K562 (cell line): Measurements from ENCODE around the gene RACGAP1. TPM values are rescaled to one million over a fixed set of nuclear protein-coding genes. Genes with fewer than 3 reads are reported as not detected.

Experiments
- ATAC-seq: fragments of 200-7000 bp; cut with Tn5 transposase; 3 replicates; pipeline ENCODE4 v1.9.1; 2020; ENCODE audit warnings: moderate library complexity
- BruUV-seq: library from RNA; stranded (reverse); fragments of 400-500 nt; replicated peaks from 2 replicates; lab custom pipeline; 2021; lab: Mats Ljungman, UMichigan
- CTCF ChIA-PET: fragments of 300-600 bp; formaldehyde crosslinking; extraction: SDS; loops from one replicate; lab custom pipeline; 2021; ENCODE audit warnings: low intra/inter-chr PET ratio; lab: Yijun Ruan, JAX
- POLR2A ChIA-PET: fragments of 300-600, 350-650 bp; sonication (Branson Sonifier 250); formaldehyde crosslinking; extraction: SDS; loops from one replicate; lab custom pipeline; 2021; ENCODE audit warnings: antibody characterized with exemption, inconsistent platforms; lab: Yijun Ruan, JAX
- DNase-seq, 4 experiments: peaks; one replicate each; pipeline versions ENCODE4 v3.0.0 to v3.0.0-alpha.2; 2011 to 2018; ENCODE audit warnings: low spot score in 3 of 4, mixed read lengths in 3 of 4; ENCODE audit errors: extremely low read depth in 1 of 4
- FAIRE-seq: peaks from 2 replicates; lab custom pipeline; 2011; peaks lifted over from hg19 to GRCh38; lab: Jason Lieb, UNC
- H2AFZ ChIP-seq: 2 replicates; pipeline ENCODE4 v1.6.0; 2011; ENCODE audit warnings: low read depth, low read length, control low read depth, inconsistent platforms
- H3K27ac ChIP-seq: fragments of 200-600 bp; 3 replicates; pipeline ENCODE4 v1.8.0; 2011; ENCODE audit warnings: low read depth, mild to moderate bottlenecking, control low read depth, inconsistent platforms, low read length, moderate library complexity, mixed read lengths; ENCODE audit errors: extremely low read depth
- H3K27me3 ChIP-seq, 2 experiments: fragments of 300-600 bp in 1 of 2; 2 replicates in 1 of 2; 3 replicates in 1 of 2; pipeline versions ENCODE4 v1.6.0 to v1.8.0; 2011; ENCODE audit warnings: inconsistent platforms in 2 of 2, low read length in 2 of 2, mild to moderate bottlenecking in 1 of 2, mixed read lengths in 1 of 2, moderate library complexity in 1 of 2; ENCODE audit not compliant: control insufficient read depth in 2 of 2, insufficient read depth in 2 of 2
- H3K36me3 ChIP-seq: fragments of 300-600 bp; 3 replicates; pipeline ENCODE4 v1.8.0; 2011; ENCODE audit warnings: mild to moderate bottlenecking, low read length, inconsistent platforms; ENCODE audit not compliant: control insufficient read depth, insufficient read depth
- H3K4me1 ChIP-seq, 2 experiments: fragments of 200-600 bp in 1 of 2; replicated peaks in 1 of 2; 2 replicates in 1 of 2; 3 replicates in 1 of 2; pipeline versions ENCODE4 v1.5.1 to v1.8.0; 2011; ENCODE audit warnings: inconsistent platforms in 2 of 2, low read length in 2 of 2, mild to moderate bottlenecking in 1 of 2, mixed read lengths in 1 of 2, moderate library complexity in 1 of 2; ENCODE audit not compliant: control insufficient read depth in 2 of 2, insufficient read depth in 2 of 2
- H3K4me2 ChIP-seq: 2 replicates; pipeline ENCODE4 v1.6.1; 2011; ENCODE audit warnings: low read length, control low read depth, inconsistent platforms, mixed read lengths; ENCODE audit not compliant: insufficient read depth
- H3K4me3 ChIP-seq: fragments of 200-600 bp; sonication (generic), shearing (Covaris generic); 2 replicates; pipeline ENCODE4 v1.5.1; 2016; ENCODE audit warnings: control low read depth, inconsistent platforms
- H3K79me2 ChIP-seq: fragments of 200-600 bp; 3 replicates; pipeline ENCODE4 v1.8.0; 2011; ENCODE audit warnings: low read length, inconsistent platforms; ENCODE audit not compliant: control insufficient read depth, insufficient read depth
- H3K9ac ChIP-seq, 2 experiments: 2 replicates each; pipeline versions ENCODE4 v1.6.0 to v1.6.1; 2011; ENCODE audit warnings: low read depth in 2 of 2, low read length in 2 of 2, control low read depth in 1 of 2, inconsistent platforms in 1 of 2, mild to moderate bottlenecking in 1 of 2, mixed read lengths in 1 of 2; ENCODE audit not compliant: insufficient read depth in 1 of 2
- H3K9me1 ChIP-seq: one replicate; pipeline ENCODE4 v1.6.0; 2011; ENCODE audit warnings: inconsistent platforms, mild to moderate bottlenecking, low read length, moderate library complexity; ENCODE audit not compliant: control insufficient read depth, insufficient read depth
- H3K9me3 ChIP-seq: replicated peaks from 2 replicates; pipeline ENCODE4 v1.5.1; 2011; ENCODE audit warnings: low read depth, low read length, inconsistent platforms; ENCODE audit not compliant: control insufficient read depth, insufficient read depth
- H4K20me1 ChIP-seq: replicated peaks from 2 replicates; pipeline ENCODE4 v1.6.1; 2011; ENCODE audit warnings: low read length, inconsistent platforms, mixed read lengths; ENCODE audit not compliant: control insufficient read depth, insufficient read depth
- ARNT ChIP-seq, 2 experiments: fragments of 450-650 bp; IDR thresholded peaks; 2 replicates each; pipeline ENCODE4 v1.6.1; 2016; ENCODE audit warnings: mild to moderate bottlenecking in 1 of 2
- E2F3 ChIP-seq: fragments of 250-450 bp; sonication (Bioruptor Pico); IDR thresholded peaks from 2 replicates; pipeline ENCODE4 v1.4.0; 2020; ENCODE audit warnings: mild to moderate bottlenecking
- HNRNPL ChIP-seq: fragments of 200-400 bp; formaldehyde crosslinking; IDR thresholded peaks from 2 replicates; pipeline ENCODE4 v1.6.1; 2017; ENCODE audit warnings: low read depth, mild to moderate bottlenecking, low read length
- MTA2 ChIP-seq: fragments of 450-650 bp; IDR thresholded peaks from 2 replicates; pipeline ENCODE4 v1.6.1; 2016; ENCODE audit warnings: low read depth
- NFIC ChIP-seq: fragments of 450-650 bp; IDR thresholded peaks from 2 replicates; pipeline ENCODE4 v1.6.1; 2017; ENCODE audit warnings: mild to moderate bottlenecking, inconsistent platforms
- NUFIP1 ChIP-seq: fragments of 450-650 bp; IDR thresholded peaks from 2 replicates; pipeline ENCODE4 v1.6.1; 2018; ENCODE audit not compliant: partially characterized antibody
- PHB2 ChIP-seq: fragments of 450-650 bp; IDR thresholded peaks from 2 replicates; pipeline ENCODE4 v1.6.1; 2017; ENCODE audit warnings: low read depth
- PYGO2 ChIP-seq: fragments of 450-650 bp; IDR thresholded peaks from 2 replicates; pipeline ENCODE4 v1.6.1; 2016; ENCODE audit warnings: mild to moderate bottlenecking, missing genetic modification characterization, moderate library complexity, missing compliant biosample characterization
- SP2 ChIP-seq: IDR thresholded peaks from 2 replicates; pipeline ENCODE4 v1.6.1; 2011; ENCODE audit warnings: mild to moderate bottlenecking, low read depth, low read length, moderate library complexity; ENCODE audit not compliant: poor library complexity, severe bottlenecking; ENCODE audit errors: extremely low read depth
- SPI1 ChIP-seq: IDR thresholded peaks from 2 replicates; pipeline ENCODE4 v1.6.1; 2011; ENCODE audit warnings: low read depth, low read length, control low read depth, borderline replicate concordance
- XRCC5 ChIP-seq: fragments of 200-400 bp; formaldehyde crosslinking; IDR thresholded peaks from 2 replicates; pipeline ENCODE4 v1.6.1; 2017; ENCODE audit warnings: low read depth, mild to moderate bottlenecking, low read length
- ZNF57 ChIP-seq: fragments of 450-650 bp; formaldehyde crosslinking; IDR thresholded peaks from 2 replicates; pipeline ENCODE4 v1.4.0; 2020; ENCODE audit warnings: mild to moderate bottlenecking, moderate library complexity
- ZNF717 ChIP-seq: fragments of 250-450 bp; sonication (Bioruptor Pico); IDR thresholded peaks from 2 replicates; pipeline ENCODE4 v1.5.0; 2021
- WGBS: fragments of 100-300 bp; shearing (Covaris generic); methylation state at CpG from one replicate; pipeline ENCODE4 v1.1.6; 2016; ENCODE audit warnings: low coverage, mixed read lengths; ENCODE audit not compliant: insufficient coverage; ENCODE audit errors: missing lambda C conversion rate; 5-methylcytosine and 5-hydroxymethylcytosine counted together
- in situ Hi-C: fragments of 300-500 bp; cut with MboI; formaldehyde crosslinking; loops from 4 replicates; pipeline ENCODE4 v1.15.0; 2018; ENCODE audit warnings: inconsistent platforms, mixed read lengths
- intact Hi-C: fragments of 100-400 bp; cut with micrococcal nuclease; formaldehyde crosslinking; loops from 2 replicates; pipeline ENCODE4 v1.14.2; 2022
- polyA plus RNA-seq, 8 experiments: library from polyadenylated mRNA; depleted of rRNA in 4 of 8; stranded (reverse) in 5 of 8; unstranded in 3 of 8; fragments of >200 nt; fragmentation: Nextera tagmentation in 2 of 8; fragmentation: Illumina TruSeq in 1 of 8; extraction: Ambion mirVana in 2 of 8; extraction: Trizol in 1 of 8; gene quantifications; 2 replicates each; pipeline versions ENCODE4 v1.2.1 to v1.2.3, GENCODE V29; 2011 to 2014; ENCODE audit warnings: inconsistent platforms in 1 of 8, missing spikeins in 1 of 8
- total RNA-seq, 7 experiments: library from RNA; depleted of rRNA in 6 of 7; stranded (reverse); fragments of >200 nt in 6 of 7; fragmentation: Illumina TruSeq in 2 of 7; extraction: Trizol in 2 of 7; gene quantifications; 2 replicates each; pipeline versions ENCODE4 v1.2.1 to v1.2.3, GENCODE V29; 2011 to 2021; ENCODE audit warnings: low replicate concordance in 1 of 7
- TF ChIP-seq, protein P1 (sequence below), 2 experiments: fragments of 450-650 bp; IDR thresholded peaks; 2 replicates each; pipeline ENCODE4 v1.6.1; 2016
- TF ChIP-seq, protein P2 (sequence below): sonication (generic); formaldehyde crosslinking; IDR thresholded peaks from 2 replicates; pipeline ENCODE4 v1.8.1; 2023; ENCODE audit warnings: mild to moderate bottlenecking, missing genetic modification reagents

RACGAP1 gene
- total and polyA plus RNA-seq, 9 of the 15 experiments (the other 6 are each of a cell fraction or from before 2014, with no cell fraction given): 56.4 to 92.9 (median 71.8) TPM

GRCh38 chr12:49976557-49976956, 48.7 kb downstream of the RACGAP1 start:
- 41% methylated on average over 2 of the region's 2 CpGs for WGBS
- Histone ChIP-seq H3K27me3 (peaks cover 4 to 27% of the 10 kb centered on the region in 2 experiments; a peak in 3 of 5 replicates), H3K4me1 (peaks cover 10 to 42% of the 10 kb centered on the region in 2 experiments), H3K9ac (no peak overlapping the region), H3K36me3 (no peaks in the 10 kb centered on the region), H4K20me1 (peaks cover 5% of the 10 kb centered on the region), H3K4me2 (no peak overlapping the region), H3K27ac (no peak overlapping the region), H2AFZ (no peak overlapping the region), H3K4me3 (no peak overlapping the region), H3K79me2 (no peaks in the 10 kb centered on the region), H3K9me1 (no peaks in the 10 kb centered on the region), H3K9me3 (no peaks in the 10 kb centered on the region)
- intact Hi-C loops (no loop called here), in situ Hi-C loops (no loop called here)
- FAIRE-seq (no peak), DNase-seq (no peak), ATAC-seq (no peak)
- BruUV-seq: no TSS peak
- CTCF ChIA-PET: no interaction called here
- POLR2A ChIA-PET: interaction anchor here (0.6 kb wide), 1 partner anchor 72 kb away, joined by 5 read pairs; no protein-coding TSS in a partner anchor
- TF ChIP-seq SPI1 (0 out of 2 replicates have a peak, but pooled peaks have one; percentile 10), MTA2 (no peak)

DNA sequence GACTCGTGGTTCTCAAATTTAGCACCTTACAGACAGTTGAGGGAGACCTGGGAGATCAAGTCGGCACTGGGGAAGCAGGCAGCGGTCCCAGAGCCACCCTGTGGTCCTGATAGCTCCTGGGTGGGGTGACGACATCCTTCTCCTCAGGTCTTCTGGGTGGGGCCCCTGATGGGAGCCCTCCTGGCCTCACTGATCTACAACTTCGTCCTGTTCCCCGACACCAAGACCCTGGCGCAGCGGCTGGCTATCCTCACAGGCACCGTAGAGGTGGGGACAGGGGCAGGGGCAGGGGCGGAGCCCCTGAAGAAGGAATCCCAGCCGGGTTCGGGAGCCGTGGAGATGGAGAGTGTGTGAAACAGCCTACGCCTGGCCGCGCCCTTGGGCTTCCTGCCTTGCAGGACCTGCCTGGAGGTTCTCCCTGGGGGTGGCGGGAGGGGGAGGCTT, 50.0 kb downstream of the RACGAP1 start:
- POLR2A ChIA-PET: no interaction called here
- Histone ChIP-seq H2AFZ (no peak overlapping the region), H3K36me3 (no peaks in the 10 kb centered on the region), H3K4me3 (no peak overlapping the region), H3K79me2 (no peaks in the 10 kb centered on the region), H4K20me1 (peaks cover 8% of the 10 kb centered on the region), H3K9ac (peak overlapping the region in 1 of 2 experiments; percentile 50; a peak in 1 of 4 replicates), H3K4me2 (no peak overlapping the region), H3K27me3 (peaks cover 13 to 39% of the 10 kb centered on the region in 2 experiments; a peak in 4 of 5 replicates), H3K4me1 (peaks cover under 1 to 35% of the 10 kb centered on the region in 2 experiments), H3K9me1 (no peaks in the 10 kb centered on the region), H3K27ac (no peak overlapping the region), H3K9me3 (no peaks in the 10 kb centered on the region)
- FAIRE-seq: no peak
- BruUV-seq: no TSS peak
- 39% methylated on average over 15 of the region's 17 CpGs for WGBS
- DNase-seq: peak in 1 of 4 experiments; percentile 10
- CTCF ChIA-PET: no interaction called here
- 0 out of 3 replicates have a peak, but pooled peaks have one; percentile 11 for ATAC-seq
- in situ Hi-C loops: no loop called here
- intact Hi-C loops: no loop called here
- TF ChIP-seq XRCC5 (no peak), PHB2 (no peak), SP2 (no peak), NUFIP1 (no peak), ZNF57 (CRISPR knock-in tag) (no peak), HNRNPL (no peak), PYGO2 (tag) (no peak), ZNF717 (CRISPR knock-in tag) (no peak), NFIC (no peak), E2F3 (no peak), ARNT (IDR thresholded peaks at IDR 0.05) (no peak)
- TF ChIP-seq, protein P1, sequence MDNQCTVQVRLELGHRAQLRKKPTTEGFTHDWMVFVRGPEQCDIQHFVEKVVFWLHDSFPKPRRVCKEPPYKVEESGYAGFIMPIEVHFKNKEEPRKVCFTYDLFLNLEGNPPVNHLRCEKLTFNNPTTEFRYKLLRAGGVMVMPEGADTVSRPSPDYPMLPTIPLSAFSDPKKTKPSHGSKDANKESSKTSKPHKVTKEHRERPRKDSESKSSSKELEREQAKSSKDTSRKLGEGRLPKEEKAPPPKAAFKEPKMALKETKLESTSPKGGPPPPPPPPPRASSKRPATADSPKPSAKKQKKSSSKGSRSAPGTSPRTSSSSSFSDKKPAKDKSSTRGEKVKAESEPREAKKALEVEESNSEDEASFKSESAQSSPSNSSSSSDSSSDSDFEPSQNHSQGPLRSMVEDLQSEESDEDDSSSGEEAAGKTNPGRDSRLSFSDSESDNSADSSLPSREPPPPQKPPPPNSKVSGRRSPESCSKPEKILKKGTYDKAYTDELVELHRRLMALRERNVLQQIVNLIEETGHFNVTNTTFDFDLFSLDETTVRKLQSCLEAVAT (IDR thresholded peaks at IDR 0.05): no peak
- TF ChIP-seq, protein P2, sequence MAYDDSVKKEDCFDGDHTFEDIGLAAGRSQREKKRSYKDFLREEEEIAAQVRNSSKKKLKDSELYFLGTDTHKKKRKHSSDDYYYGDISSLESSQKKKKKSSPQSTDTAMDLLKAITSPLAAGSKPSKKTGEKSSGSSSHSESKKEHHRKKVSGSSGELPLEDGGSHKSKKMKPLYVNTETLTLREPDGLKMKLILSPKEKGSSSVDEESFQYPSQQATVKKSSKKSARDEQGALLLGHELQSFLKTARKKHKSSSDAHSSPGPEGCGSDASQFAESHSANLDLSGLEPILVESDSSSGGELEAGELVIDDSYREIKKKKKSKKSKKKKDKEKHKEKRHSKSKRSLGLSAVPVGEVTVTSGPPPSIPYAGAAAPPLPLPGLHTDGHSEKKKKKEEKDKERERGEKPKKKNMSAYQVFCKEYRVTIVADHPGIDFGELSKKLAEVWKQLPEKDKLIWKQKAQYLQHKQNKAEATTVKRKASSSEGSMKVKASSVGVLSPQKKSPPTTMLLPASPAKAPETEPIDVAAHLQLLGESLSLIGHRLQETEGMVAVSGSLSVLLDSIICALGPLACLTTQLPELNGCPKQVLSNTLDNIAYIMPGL: no peak
